HUES6 (cell line): ENCODE measurements around the gene TECRL.

Experiments used
- H3K27ac ChIP-seq: 2 replicates; pipeline ENCODE4 v1.7.0; 2013; ENCODE audit warnings: low read depth, mild to moderate bottlenecking, low read length, inconsistent platforms
- H3K27me3 ChIP-seq: 2 replicates; pipeline ENCODE4 v1.6.1; 2013; ENCODE audit warnings: low read length; ENCODE audit not compliant: control insufficient read depth, insufficient read depth
- H3K36me3 ChIP-seq: 2 replicates; pipeline ENCODE4 v1.6.1; 2013; ENCODE audit warnings: low read length; ENCODE audit not compliant: control insufficient read depth, insufficient read depth
- H3K4me1 ChIP-seq: 2 replicates; pipeline ENCODE4 v1.6.1; 2013; ENCODE audit warnings: low read length; ENCODE audit not compliant: control insufficient read depth, insufficient read depth
- H3K4me3 ChIP-seq: 2 replicates; pipeline ENCODE4 v1.5.1; 2013; ENCODE audit warnings: low read depth, low read length
- H3K9ac ChIP-seq: one replicate; pipeline ENCODE4 v1.6.1; 2013; ENCODE audit warnings: mild to moderate bottlenecking, low read length
- H3K9me3 ChIP-seq: 2 replicates; pipeline ENCODE4 v1.6.1; 2013; ENCODE audit warnings: low read depth, low read length; ENCODE audit not compliant: control insufficient read depth, insufficient read depth

The TECRL gene

DNA sequence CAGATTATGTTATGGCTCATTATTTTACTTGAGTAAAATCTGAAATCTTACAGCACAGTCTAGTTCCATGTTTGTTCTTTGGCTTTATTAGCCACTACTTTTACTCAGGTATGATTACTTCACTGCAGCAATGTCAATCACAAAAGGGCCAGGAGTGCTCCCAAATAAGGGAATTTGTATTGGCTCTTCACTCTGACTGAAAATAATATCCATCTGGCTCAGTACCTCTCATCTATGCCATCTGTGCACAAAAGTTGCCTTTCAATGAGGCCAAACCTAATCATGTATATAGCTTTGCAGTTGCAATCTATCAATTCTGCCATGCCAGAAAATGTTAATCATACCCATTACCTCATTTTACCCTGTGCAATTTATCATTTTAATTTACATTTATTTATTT, 161.1 kb downstream of the TECRL start:
- Histone ChIP-seq H3K36me3 (no peaks in the 10 kb centered on the region), H3K9ac (no peak overlapping the region), H3K4me1 (peaks cover 4% of the 10 kb centered on the region; the same call in 1 of the 2 replicates), H3K9me3 (peaks cover 16% of the 10 kb centered on the region), H3K4me3 (no peak overlapping the region), H3K27ac (no peak overlapping the region), H3K27me3 (no peaks in the 10 kb centered on the region)

DNA sequence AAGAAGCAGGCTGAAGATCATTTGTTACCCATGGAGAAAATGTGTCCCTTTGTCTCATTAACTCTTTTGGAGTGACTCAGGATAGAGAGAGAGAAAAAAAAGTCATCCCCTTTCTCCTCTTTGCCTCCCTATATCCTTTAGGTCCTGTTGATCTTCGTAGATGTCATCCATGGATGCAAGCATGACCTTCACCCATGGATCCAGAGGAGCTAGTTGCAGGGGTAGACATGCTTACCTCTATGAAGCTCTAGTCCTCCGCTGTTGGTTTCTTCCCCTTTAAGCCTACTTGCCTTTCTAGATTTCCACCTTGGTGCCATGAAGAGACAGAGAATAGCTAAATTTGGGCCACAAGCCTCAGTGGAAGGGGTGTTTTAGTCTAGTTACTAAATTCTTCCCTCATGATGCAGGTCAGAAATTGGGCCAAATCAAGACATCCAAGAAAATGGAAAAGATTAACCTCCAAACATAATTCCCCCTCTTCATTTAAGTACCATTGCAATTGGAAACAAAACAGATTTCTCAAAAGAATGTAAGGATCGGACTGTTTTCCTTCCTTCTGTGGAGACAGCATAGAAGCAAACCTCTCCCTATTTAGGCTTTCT, 178.4 kb downstream of the TECRL start:
- no peak overlapping the region for H3K4me3 ChIP-seq
- H3K27me3 ChIP-seq, result no peaks in the 10 kb centered on the region
- no peak overlapping the region for H3K9ac ChIP-seq
- no peak overlapping the region for H3K27ac ChIP-seq
- no peaks in the 10 kb centered on the region for H3K36me3 ChIP-seq
- H3K9me3 ChIP-seq, result peaks cover 75% of the 10 kb centered on the region
- H3K4me1 ChIP-seq, result no peaks in the 10 kb centered on the region
